Activated CD8-positive, alpha-beta T cell treated with anti-CD3 and anti-CD28 coated beads for 36 hours (primary cell): ENCODE measurements around the gene NFKBIZ. TPM values are rescaled to one million over a fixed set of nuclear protein-coding genes. Genes with fewer than 3 reads are reported as not detected.

Experiments
- ATAC-seq: fragments of 200-7000 bp; cut with Tn5 transposase; one replicate; pipeline ENCODE4 v1.10.0; 2021; ENCODE audit warnings: mild to moderate bottlenecking, moderate library complexity
- CTCF ChIA-PET: fragments of 350-600 bp; sonication (Branson Sonifier 250); formaldehyde crosslinking; loops from one replicate; lab custom pipeline; 2021; ENCODE audit warnings: antibody characterized with exemption; lab: Charles Lee
- POLR2A ChIA-PET: fragments of 350-600 bp; sonication (Branson Sonifier 250); formaldehyde crosslinking; loops from one replicate; lab custom pipeline; 2021; ENCODE audit warnings: antibody characterized with exemption; lab: Charles Lee
- DNase-seq: peaks from one replicate; pipeline ENCODE4 v3.0.0-alpha.2; 2020
- H3K27ac Mint-ChIP-seq: one replicate; pipeline ENCODE4 v1.8.0; 2021; ENCODE audit warnings: mild to moderate bottlenecking, mixed read lengths
- H3K27me3 Mint-ChIP-seq: one replicate; pipeline ENCODE4 v1.8.0; 2021; ENCODE audit warnings: mixed read lengths
- H3K36me3 Mint-ChIP-seq: one replicate; pipeline ENCODE4 v1.8.0; 2021; ENCODE audit warnings: low read depth, mixed read lengths
- H3K4me1 Mint-ChIP-seq: one replicate; pipeline ENCODE4 v1.8.0; 2021; ENCODE audit warnings: low read depth, mixed read lengths
- H3K4me3 Mint-ChIP-seq: one replicate; pipeline ENCODE4 v1.8.0; 2021; ENCODE audit warnings: mild to moderate bottlenecking, moderate library complexity, mixed read lengths
- H3K9me3 Mint-ChIP-seq: one replicate; pipeline ENCODE4 v1.8.0; 2021; ENCODE audit warnings: mixed read lengths
- intact Hi-C: fragments of 100-400 bp; cut with micrococcal nuclease; formaldehyde crosslinking; loops from one replicate; pipeline ENCODE4 v1.10.0; 2022
- total RNA-seq, 2 experiments: library from RNA; stranded (reverse); gene quantifications; one replicate each; pipeline ENCODE4 v1.2.3, GENCODE V29; 2021
- TF ChIP-seq, protein P1 (sequence below): fragments of 200-600 bp; IDR thresholded peaks from one replicate; pipeline ENCODE4 v1.8.0; 2022; ENCODE audit warnings: antibody characterized with exemption, mild to moderate bottlenecking

NFKBIZ gene
- total RNA-seq, 2 experiments from 2014 or later, result 62.1 to 70.6 TPM

GRCh38 chr3:101886626-101887025 is 37.3 kb downstream of the NFKBIZ start:
- no peaks in the 10 kb centered on the region for H3K36me3 Mint-ChIP-seq
- no peak overlapping the region for H3K4me3 Mint-ChIP-seq
- no peaks in the 10 kb centered on the region for H3K27me3 Mint-ChIP-seq
- TF ChIP-seq, protein P1, sequence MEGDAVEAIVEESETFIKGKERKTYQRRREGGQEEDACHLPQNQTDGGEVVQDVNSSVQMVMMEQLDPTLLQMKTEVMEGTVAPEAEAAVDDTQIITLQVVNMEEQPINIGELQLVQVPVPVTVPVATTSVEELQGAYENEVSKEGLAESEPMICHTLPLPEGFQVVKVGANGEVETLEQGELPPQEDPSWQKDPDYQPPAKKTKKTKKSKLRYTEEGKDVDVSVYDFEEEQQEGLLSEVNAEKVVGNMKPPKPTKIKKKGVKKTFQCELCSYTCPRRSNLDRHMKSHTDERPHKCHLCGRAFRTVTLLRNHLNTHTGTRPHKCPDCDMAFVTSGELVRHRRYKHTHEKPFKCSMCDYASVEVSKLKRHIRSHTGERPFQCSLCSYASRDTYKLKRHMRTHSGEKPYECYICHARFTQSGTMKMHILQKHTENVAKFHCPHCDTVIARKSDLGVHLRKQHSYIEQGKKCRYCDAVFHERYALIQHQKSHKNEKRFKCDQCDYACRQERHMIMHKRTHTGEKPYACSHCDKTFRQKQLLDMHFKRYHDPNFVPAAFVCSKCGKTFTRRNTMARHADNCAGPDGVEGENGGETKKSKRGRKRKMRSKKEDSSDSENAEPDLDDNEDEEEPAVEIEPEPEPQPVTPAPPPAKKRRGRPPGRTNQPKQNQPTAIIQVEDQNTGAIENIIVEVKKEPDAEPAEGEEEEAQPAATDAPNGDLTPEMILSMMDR, result no peak
- H3K27ac Mint-ChIP-seq, result no peak overlapping the region
- peaks cover 2% of the 10 kb centered on the region for H3K4me1 Mint-ChIP-seq
- ATAC-seq (no peak), DNase-seq (no peak)
- ChIA-PET POLR2A (no interaction called here), CTCF (interaction anchor here (1.9 kb wide), 1 partner anchor 342 kb away, joined by 4 read pairs; no protein-coding TSS in a partner anchor)
- intact Hi-C loops, result no loop called here
- peaks cover 2% of the 10 kb centered on the region for H3K9me3 Mint-ChIP-seq

- intact Hi-C loops, result no loop called here
- ATAC-seq, result no peak
- Mint-ChIP-seq H3K4me1 (peaks cover 2% of the 10 kb centered on the region), H3K4me3 (no peak overlapping the region), H3K36me3 (no peaks in the 10 kb centered on the region), H3K9me3 (peaks cover 2% of the 10 kb centered on the region), H3K27me3 (no peaks in the 10 kb centered on the region), H3K27ac (no peak overlapping the region)
- POLR2A ChIA-PET, result no interaction called here
- CTCF ChIA-PET, result no interaction called here
- no peak for DNase-seq
- TF ChIP-seq, protein P1, result no peak
These were observed 39.3 kb downstream of the NFKBIZ start for GRCh38 chr3:101888653-101889052.

- intact Hi-C loops, result no loop called here
- no peak overlapping the region for H3K27ac Mint-ChIP-seq
- ATAC-seq, result peak; percentile 76
- H3K27me3 Mint-ChIP-seq, result no peaks in the 10 kb centered on the region
- TF ChIP-seq, protein P1, result no peak
- POLR2A ChIA-PET, result interaction anchor here (1.5 kb wide), 1 partner anchor 16 kb away, joined by 3 read pairs; no protein-coding TSS in a partner anchor
- H3K4me3 Mint-ChIP-seq, result no peak overlapping the region
- H3K36me3 Mint-ChIP-seq, result no peaks in the 10 kb centered on the region
- peaks cover 2% of the 10 kb centered on the region for H3K4me1 Mint-ChIP-seq
- peak; percentile 22 for DNase-seq
- CTCF ChIA-PET, result interaction anchor here (1.0 to 1.5 kb wide), 2 partner anchors 9 to 10 kb away, joined by 6 to 7 read pairs; no protein-coding TSS in a partner anchor
- peaks cover 4% of the 10 kb centered on the region for H3K9me3 Mint-ChIP-seq
These were observed 41.4 kb downstream of the NFKBIZ start for GRCh38 chr3:101890716-101891115.

- no peaks in the 10 kb centered on the region for H3K27me3 Mint-ChIP-seq
- CTCF ChIA-PET, result no interaction called here
- H3K4me1 Mint-ChIP-seq, result peaks cover 2% of the 10 kb centered on the region
- TF ChIP-seq, protein P1, result no peak
- H3K36me3 Mint-ChIP-seq, result no peaks in the 10 kb centered on the region
- H3K9me3 Mint-ChIP-seq, result peaks cover 3% of the 10 kb centered on the region
- no peak overlapping the region for H3K4me3 Mint-ChIP-seq
- ATAC-seq, result no peak
- intact Hi-C loops, result no loop called here
- DNase-seq, result no peak
- no peak overlapping the region for H3K27ac Mint-ChIP-seq
- POLR2A ChIA-PET, result no interaction called here
These were observed 43.3 kb downstream of the NFKBIZ start for GRCh38 chr3:101892648-101893047.

GRCh38 chr3:101896083-101896757 is 46.9 kb downstream of the NFKBIZ start:
- ATAC-seq (no peak), DNase-seq (no peak)
- H3K27me3 Mint-ChIP-seq, result no peaks in the 10 kb centered on the region
- TF ChIP-seq, protein P1, result no peak
- CTCF ChIA-PET, result interaction anchor here (0.8 kb wide), 1 partner anchor 13 kb away, joined by 3 read pairs; no protein-coding TSS in a partner anchor
- H3K27ac Mint-ChIP-seq, result no peak overlapping the region
- no peak overlapping the region for H3K4me3 Mint-ChIP-seq
- no peaks in the 10 kb centered on the region for H3K36me3 Mint-ChIP-seq
- H3K4me1 Mint-ChIP-seq, result peaks cover 3% of the 10 kb centered on the region
- H3K9me3 Mint-ChIP-seq, result peaks cover 3% of the 10 kb centered on the region
- POLR2A ChIA-PET, result no interaction called here
- intact Hi-C loops, result no loop called here
